ENCODE data around the gene MICALL1. TPM values are rescaled to one million over a fixed set of nuclear protein-coding genes. Genes with fewer than 3 reads are reported as not detected.

Gene MICALL1, protein sequence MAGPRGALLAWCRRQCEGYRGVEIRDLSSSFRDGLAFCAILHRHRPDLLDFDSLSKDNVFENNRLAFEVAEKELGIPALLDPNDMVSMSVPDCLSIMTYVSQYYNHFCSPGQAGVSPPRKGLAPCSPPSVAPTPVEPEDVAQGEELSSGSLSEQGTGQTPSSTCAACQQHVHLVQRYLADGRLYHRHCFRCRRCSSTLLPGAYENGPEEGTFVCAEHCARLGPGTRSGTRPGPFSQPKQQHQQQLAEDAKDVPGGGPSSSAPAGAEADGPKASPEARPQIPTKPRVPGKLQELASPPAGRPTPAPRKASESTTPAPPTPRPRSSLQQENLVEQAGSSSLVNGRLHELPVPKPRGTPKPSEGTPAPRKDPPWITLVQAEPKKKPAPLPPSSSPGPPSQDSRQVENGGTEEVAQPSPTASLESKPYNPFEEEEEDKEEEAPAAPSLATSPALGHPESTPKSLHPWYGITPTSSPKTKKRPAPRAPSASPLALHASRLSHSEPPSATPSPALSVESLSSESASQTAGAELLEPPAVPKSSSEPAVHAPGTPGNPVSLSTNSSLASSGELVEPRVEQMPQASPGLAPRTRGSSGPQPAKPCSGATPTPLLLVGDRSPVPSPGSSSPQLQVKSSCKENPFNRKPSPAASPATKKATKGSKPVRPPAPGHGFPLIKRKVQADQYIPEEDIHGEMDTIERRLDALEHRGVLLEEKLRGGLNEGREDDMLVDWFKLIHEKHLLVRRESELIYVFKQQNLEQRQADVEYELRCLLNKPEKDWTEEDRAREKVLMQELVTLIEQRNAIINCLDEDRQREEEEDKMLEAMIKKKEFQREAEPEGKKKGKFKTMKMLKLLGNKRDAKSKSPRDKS
- total RNA-seq (2014; rRNA removed; shearing (Covaris generic)) = 27.6 and 29.7 TPM in 2 replicates
- 51.9 and 65.6 TPM in 2 replicates for polyA plus RNA-seq (2015; cell fraction: cytosol; rRNA removed)
- 21.2 and 37.9 TPM in 2 replicates for polyA plus RNA-seq (2015; cell fraction: nucleus; rRNA removed)

GRCh38 chr22:37905534-37906363 lies at the start of gene MICALL1:
TSS of gene MICALL1 (plus strand) at chr22:37906297. CDS start at chr22:37906423, 126 bp downstream.
- peak; percentile 79 for DNase-seq (ENCODE audit: low read depth, low spot score)
- in situ Hi-C loops (cut with HindIII; ENCODE audit: low pct_unique_long_range_greater_than_20kb, low sequenced_read_pairs) = no loop called here

GRCh38 chr22:37860796-37861421 lies 45.2 kb upstream of the MICALL1 start:
- no peak for DNase-seq (ENCODE audit: low read depth, low spot score)
- in situ Hi-C loops (cut with HindIII; ENCODE audit: low pct_unique_long_range_greater_than_20kb, low sequenced_read_pairs) = no loop called here

GRCh38 chr22:37862570-37863325 lies 43.3 kb upstream of the MICALL1 start:
- DNase-seq (ENCODE audit: low read depth, low spot score) = peak; percentile 30
- in situ Hi-C loops (cut with HindIII; ENCODE audit: low pct_unique_long_range_greater_than_20kb, low sequenced_read_pairs) = no loop called here

GRCh38 chr22:37865510-37865909 lies 40.6 kb upstream of the MICALL1 start:
- in situ Hi-C loops (cut with HindIII; ENCODE audit: low pct_unique_long_range_greater_than_20kb, low sequenced_read_pairs) = no loop called here
- DNase-seq (ENCODE audit: low read depth, low spot score) = no peak

DNA sequence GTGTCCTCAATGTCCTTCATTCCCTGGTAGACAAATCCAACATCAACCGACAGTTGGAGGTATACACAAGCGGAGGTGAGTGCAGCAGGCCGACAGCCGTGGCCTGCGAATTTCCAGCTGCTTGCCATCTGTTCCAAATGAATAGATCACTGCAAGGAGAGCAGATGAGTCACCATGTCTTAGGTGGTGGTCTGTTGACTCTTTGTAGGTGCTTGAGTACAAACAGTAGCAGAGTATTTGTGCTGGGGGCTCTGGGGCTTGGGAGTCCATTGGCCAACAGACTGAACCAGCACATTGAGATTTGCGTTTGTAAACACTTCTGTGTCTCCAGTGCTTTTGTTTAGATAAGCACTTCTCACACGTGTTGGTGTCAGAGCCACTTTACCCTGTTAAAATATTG lies 35.8 kb upstream of the MICALL1 start:
- no peak for DNase-seq (ENCODE audit: low read depth, low spot score)
- in situ Hi-C loops (cut with HindIII; ENCODE audit: low pct_unique_long_range_greater_than_20kb, low sequenced_read_pairs) = no loop called here

- in situ Hi-C loops (cut with HindIII; ENCODE audit: low pct_unique_long_range_greater_than_20kb, low sequenced_read_pairs) = no loop called here
- peak; percentile 29 for DNase-seq (ENCODE audit: low read depth, low spot score)
Measured at GRCh38 chr22:37880668-37881440, 25.2 kb upstream of the MICALL1 start.

- in situ Hi-C loops (cut with HindIII; ENCODE audit: low pct_unique_long_range_greater_than_20kb, low sequenced_read_pairs) = no loop called here
Measured at GRCh38 chr22:37884420-37884819, 21.7 kb upstream of the MICALL1 start.

GRCh38 chr22:37887584-37888378 lies 18.3 kb upstream of the MICALL1 start:
- in situ Hi-C loops (cut with HindIII; ENCODE audit: low pct_unique_long_range_greater_than_20kb, low sequenced_read_pairs) = no loop called here
- peak; percentile 54 for DNase-seq (ENCODE audit: low read depth, low spot score)

More at GRCh38 chr22:37884420-37884819, 21.7 kb upstream of the MICALL1 start:
- no peak for DNase-seq (ENCODE audit: low read depth, low spot score)

GRCh38 chr22:37891926-37892325 lies 14.2 kb upstream of the MICALL1 start:
- DNase-seq (ENCODE audit: low read depth, low spot score) = no peak
- in situ Hi-C loops (cut with HindIII; ENCODE audit: low pct_unique_long_range_greater_than_20kb, low sequenced_read_pairs) = no loop called here

- in situ Hi-C loops (cut with HindIII; ENCODE audit: low pct_unique_long_range_greater_than_20kb, low sequenced_read_pairs) = no loop called here
- no peak for DNase-seq (ENCODE audit: low read depth, low spot score)
Measured at GRCh38 chr22:37892566-37893335, 13.3 kb upstream of the MICALL1 start.

DNA sequence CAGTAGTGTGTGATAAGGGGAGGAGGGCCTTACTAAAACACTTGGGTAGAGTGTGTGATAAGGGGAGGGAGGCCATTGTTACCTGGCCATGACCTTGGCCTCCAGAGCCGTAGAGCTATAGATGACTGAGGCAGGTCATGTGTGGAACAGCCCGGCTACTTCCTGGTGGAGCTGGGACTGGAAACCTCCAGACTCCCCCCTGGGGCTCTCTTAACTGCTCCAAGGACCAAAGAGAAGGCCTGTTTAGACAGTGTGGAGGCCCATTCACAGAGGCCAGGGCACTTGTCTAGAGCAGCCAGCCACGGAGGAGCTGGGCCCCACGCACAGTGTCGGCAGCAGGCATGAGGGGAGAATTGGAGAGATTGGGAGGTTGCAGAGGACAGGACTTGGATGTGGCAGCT lies 12.5 kb upstream of the MICALL1 start:
- no peak for DNase-seq (ENCODE audit: low read depth, low spot score)
- in situ Hi-C loops (cut with HindIII; ENCODE audit: low pct_unique_long_range_greater_than_20kb, low sequenced_read_pairs) = no loop called here

DNA sequence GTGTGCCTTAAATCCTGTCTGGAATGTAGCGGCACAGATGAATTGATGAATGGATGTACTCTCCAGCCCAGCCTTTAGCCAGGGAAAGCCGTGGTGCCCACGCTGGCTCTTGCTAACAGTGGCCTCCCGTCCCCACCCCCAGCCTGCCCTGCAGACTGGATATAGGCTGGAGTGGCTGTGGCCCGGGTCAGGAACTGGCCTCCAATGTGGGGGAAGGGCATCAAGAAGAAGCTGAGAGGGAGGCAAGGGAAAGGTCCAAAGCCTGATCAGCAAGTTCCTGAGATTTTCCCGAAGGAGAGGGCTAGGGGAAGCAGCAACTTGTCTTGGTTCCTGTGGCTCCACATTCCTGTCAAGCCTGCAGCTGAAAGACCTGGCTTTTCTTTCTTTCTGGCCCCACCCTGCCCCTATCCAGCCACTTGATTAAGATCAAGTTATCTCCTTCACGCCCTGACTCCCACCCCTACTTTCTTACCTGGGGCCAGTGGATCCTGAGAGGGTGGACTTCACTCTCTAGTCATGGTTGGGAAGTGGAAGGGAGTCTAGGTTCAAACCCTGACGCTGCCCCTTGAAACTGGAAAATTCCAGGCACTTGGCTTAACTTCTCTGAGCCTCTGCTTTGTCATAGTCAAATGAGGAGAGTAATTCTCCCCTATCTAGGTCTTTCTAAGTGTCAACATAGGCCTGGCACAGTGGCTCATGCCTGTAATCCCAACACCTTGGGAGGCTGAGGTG lies 11.0 kb upstream of the MICALL1 start:
- in situ Hi-C loops (cut with HindIII; ENCODE audit: low pct_unique_long_range_greater_than_20kb, low sequenced_read_pairs) = no loop called here
- DNase-seq (ENCODE audit: low read depth, low spot score) = no peak

DNA sequence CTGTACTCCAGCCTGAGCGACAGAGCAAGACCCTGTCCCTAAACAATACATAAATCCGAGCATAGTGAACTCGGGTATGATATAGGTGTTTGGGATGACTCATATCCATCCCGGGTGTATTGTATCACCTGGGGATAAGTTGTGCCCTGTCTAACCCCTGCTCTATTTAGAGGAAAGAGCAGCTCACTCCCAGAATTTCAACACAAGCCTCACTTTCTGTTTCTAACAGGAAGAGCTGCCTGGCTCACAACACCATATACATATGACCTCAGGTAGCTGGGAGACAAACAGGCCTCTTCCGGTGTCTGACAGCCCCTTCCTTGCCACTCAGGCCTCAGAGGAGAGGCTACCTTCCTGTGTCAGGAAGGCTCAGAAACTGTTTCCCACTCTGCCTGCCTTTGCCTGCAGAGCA lies 9.9 kb upstream of the MICALL1 start:
- in situ Hi-C loops (cut with HindIII; ENCODE audit: low pct_unique_long_range_greater_than_20kb, low sequenced_read_pairs) = no loop called here
- peak; percentile 30 for DNase-seq (ENCODE audit: low read depth, low spot score)

- in situ Hi-C loops (cut with HindIII; ENCODE audit: low pct_unique_long_range_greater_than_20kb, low sequenced_read_pairs) = no loop called here
- no peak for DNase-seq (ENCODE audit: low read depth, low spot score)
Measured at GRCh38 chr22:37896939-37897338, 9.2 kb upstream of the MICALL1 start.
